LNCaP clone FGC (cell line): Measurements from ENCODE around the gene P3H2.

Source experiments
- DNase-seq: peaks from one replicate; pipeline ENCODE4 v3.0.0-alpha.2; 2011; ENCODE audit warnings: low read depth
- H3K4me3 ChIP-seq: 2 replicates; pipeline ENCODE4 v1.5.1; 2011; ENCODE audit warnings: mild to moderate bottlenecking, low read depth, low read length, control low read depth
- TF ChIP-seq, protein P1 (sequence below): IDR thresholded peaks from 2 replicates; pipeline ENCODE4 v1.5.1; 2012; ENCODE audit warnings: mild to moderate bottlenecking; ENCODE audit not compliant: control insufficient read depth, insufficient read depth; ENCODE audit errors: extremely low read depth

The P3H2 gene

DNA sequence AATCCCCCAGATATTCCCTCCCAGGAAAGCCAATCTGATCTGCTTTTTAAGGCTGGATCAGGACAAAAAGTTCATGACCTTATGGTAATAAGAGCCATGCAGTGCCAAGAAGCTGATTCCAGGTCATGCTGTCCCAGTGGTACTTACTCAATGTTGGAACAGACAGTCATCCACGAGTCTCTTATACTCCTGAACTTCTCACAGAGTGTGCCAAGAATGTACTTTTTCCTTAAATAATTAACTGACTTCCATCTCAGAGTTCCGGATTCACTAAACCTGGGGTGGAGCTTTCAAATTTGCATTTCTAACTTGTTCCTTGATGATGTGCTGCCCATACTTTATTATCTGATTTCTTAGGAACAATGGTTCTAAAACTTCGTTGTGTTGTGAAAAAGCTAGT is 3.4 kb upstream of the P3H2 start:
- TF ChIP-seq, protein P1, sequence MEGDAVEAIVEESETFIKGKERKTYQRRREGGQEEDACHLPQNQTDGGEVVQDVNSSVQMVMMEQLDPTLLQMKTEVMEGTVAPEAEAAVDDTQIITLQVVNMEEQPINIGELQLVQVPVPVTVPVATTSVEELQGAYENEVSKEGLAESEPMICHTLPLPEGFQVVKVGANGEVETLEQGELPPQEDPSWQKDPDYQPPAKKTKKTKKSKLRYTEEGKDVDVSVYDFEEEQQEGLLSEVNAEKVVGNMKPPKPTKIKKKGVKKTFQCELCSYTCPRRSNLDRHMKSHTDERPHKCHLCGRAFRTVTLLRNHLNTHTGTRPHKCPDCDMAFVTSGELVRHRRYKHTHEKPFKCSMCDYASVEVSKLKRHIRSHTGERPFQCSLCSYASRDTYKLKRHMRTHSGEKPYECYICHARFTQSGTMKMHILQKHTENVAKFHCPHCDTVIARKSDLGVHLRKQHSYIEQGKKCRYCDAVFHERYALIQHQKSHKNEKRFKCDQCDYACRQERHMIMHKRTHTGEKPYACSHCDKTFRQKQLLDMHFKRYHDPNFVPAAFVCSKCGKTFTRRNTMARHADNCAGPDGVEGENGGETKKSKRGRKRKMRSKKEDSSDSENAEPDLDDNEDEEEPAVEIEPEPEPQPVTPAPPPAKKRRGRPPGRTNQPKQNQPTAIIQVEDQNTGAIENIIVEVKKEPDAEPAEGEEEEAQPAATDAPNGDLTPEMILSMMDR, result no peak
- no peak overlapping the region for H3K4me3 ChIP-seq
- no peak for DNase-seq

DNA sequence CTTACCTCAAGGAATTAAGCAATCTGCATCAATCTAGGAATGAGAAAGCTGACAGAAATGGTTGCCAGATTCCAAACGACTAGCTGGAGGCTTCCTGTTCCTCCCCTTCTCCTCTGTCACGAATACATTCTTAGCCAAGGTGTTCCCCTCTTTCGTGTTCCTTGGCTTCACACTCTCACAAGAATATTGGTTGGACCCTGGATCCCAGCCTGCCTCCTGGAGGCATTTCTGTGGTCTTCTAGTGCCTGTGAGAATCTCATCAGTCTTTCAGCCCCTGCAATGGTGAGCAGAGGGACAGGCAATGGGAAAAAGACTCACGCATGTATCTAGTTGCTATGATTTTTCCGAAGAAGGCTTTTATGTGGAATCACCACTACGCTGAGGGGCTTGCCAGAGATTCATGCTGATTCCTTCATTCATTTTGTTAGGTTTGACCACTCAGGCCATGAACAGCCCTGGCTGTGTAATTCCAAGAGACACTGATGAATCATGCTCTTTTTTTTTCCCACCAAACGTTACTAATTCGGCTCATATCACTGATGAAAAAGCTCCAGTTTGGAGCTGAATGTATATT is 1.6 kb upstream of the P3H2 start:
- no peak for DNase-seq
- no peak overlapping the region for H3K4me3 ChIP-seq

DNA sequence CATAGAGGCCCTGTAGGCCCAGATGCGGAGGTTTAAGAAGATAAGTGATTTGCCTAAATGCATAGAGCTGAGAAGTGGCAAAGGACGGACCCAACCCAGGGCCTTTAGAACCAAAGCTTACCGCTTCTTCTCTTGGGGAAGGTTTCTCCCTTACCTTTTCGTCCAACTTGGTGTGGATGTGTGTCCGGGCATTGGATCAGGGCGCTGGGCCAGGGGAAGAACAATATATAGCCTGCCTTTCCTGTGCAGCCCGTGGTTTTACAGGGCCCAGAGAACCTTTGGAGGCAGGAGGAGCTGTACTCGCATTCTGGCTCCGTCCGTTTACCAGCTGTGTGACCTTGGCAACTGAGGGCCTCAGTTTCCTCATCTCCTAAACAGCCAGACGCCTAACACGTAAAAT is 686 bp upstream of the P3H2 start:
- H3K4me3 ChIP-seq, result no peak overlapping the region
- DNase-seq, result no peak
- TF ChIP-seq, protein P1, result no peak

More for the DNA sequence above, 1.6 kb upstream of the P3H2 start:
- TF ChIP-seq, protein P1, result no peak

DNA sequence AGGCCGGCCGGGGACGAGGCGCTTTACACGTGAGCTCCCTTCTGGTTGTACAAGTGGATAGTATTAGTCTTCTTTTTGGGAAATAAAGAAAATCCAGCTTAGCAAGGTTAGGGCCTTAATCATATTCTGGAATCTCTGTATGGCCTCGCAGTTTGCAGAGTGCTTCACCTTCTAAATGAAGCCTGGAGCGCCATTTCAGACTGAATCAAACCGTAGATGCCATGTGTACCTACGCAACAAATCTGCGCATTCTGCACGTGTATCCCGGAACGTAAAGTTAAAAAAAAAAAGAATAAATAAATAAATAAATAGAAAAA is 322 bp upstream of the P3H2 start:
- TF ChIP-seq, protein P1, result no peak
- H3K4me3 ChIP-seq, result peak overlapping the region; percentile 57
- no peak for DNase-seq

DNA sequence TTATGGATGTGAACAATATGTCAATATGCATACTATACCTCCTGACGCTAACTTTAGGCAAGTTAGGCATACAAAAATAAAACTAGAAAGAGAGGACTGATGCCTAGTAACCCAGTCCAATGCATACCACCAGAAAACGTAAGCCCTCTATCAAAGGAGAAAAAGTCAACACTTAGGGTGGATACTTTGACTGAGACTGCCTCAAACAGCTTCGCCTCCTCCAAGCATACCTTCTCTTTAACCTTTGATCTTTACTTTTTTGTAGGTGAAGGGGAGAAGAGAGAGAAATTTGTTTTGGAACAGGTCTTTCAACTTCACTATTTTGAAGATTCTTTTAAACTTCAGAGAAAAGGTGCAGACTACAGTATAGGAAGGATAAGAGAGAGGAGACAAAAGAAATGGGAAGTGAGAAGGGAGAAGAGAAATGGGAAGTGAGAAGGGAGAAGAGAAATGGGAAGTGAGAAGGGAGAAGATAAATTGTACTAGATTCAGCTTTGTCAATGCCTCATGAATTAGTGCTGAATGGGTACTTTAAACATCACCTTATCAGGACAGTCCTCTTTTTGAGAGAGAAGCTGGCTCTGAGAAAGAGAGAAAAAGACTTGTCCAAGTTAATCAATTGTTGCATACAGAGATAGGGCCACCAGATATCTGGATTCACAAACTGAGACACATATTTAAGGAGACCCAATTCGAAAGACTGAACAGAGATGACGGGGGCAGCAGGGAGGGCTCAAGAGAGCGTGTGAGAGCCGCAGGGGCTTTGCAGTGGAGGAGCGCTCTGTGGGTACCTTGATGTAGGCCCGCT is 1.0 kb downstream of the P3H2 start:
- no peak for DNase-seq
- H3K4me3 ChIP-seq, result peak overlapping the region; percentile 57; the same call in 1 of the 2 replicates
- TF ChIP-seq, protein P1, result no peak

DNA sequence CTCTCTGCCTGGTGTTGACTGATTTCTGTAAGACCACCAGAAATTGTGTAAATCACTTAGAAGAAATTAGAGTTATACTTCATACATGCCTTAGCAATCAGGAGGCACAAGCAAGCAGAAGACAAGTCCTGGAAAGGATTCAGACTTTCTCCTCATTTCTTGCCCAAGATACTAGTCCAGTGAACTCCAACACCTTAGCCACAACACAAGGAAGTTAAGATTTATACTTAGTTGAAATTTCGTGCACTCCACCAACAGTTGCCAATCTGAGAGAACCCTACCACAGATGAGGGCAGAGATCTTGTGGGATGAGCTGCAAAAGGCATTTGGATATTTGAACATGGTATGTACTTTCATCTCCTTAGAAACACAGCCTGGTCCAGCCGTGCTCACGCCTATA is 2.3 kb downstream of the P3H2 start:
- DNase-seq, result no peak
- TF ChIP-seq, protein P1, result no peak
- H3K4me3 ChIP-seq, result no peak overlapping the region
